GM04504 (cell line): ENCODE results near the gene PITPNC1.

Experiments
- DNase-seq: peaks from one replicate; pipeline ENCODE4 v3.0.0-alpha.2; 2012; ENCODE audit warnings: low read depth

Gene PITPNC1

GRCh38 chr17:67434061-67434525 is 57.0 kb downstream of the PITPNC1 start:
- no peak for DNase-seq

GRCh38 chr17:67435122-67435521 is 58.0 kb downstream of the PITPNC1 start:
- DNase-seq = no peak

GRCh38 chr17:67435786-67436185 is 58.7 kb downstream of the PITPNC1 start:
- no peak for DNase-seq

- DNase-seq = no peak
Measured at GRCh38 chr17:67436233-67436632, 59.2 kb downstream of the PITPNC1 start.

GRCh38 chr17:67438667-67439066 is 61.6 kb downstream of the PITPNC1 start:
- DNase-seq = no peak

- DNase-seq = no peak
Measured at GRCh38 chr17:67439269-67439668, 62.2 kb downstream of the PITPNC1 start.

GRCh38 chr17:67440277-67441051 is 63.4 kb downstream of the PITPNC1 start:
- no peak for DNase-seq

GRCh38 chr17:67441052-67441895 is 64.2 kb downstream of the PITPNC1 start:
- DNase-seq = peak; percentile 80

- no peak for DNase-seq
Measured at GRCh38 chr17:67441896-67442219, 64.8 kb downstream of the PITPNC1 start.

- DNase-seq = no peak
Measured at GRCh38 chr17:67442787-67443624, 65.9 kb downstream of the PITPNC1 start.

GRCh38 chr17:67443931-67444595 is 67.0 kb downstream of the PITPNC1 start:
- DNase-seq = peak; percentile 70

- no peak for DNase-seq
Measured at GRCh38 chr17:67448449-67448848, 71.4 kb downstream of the PITPNC1 start.

GRCh38 chr17:67449065-67449464 is 72.0 kb downstream of the PITPNC1 start:
- no peak for DNase-seq

- no peak for DNase-seq
Measured at GRCh38 chr17:67449845-67450755, 73.0 kb downstream of the PITPNC1 start.

- DNase-seq = no peak
Measured at GRCh38 chr17:67452681-67453554, 75.8 kb downstream of the PITPNC1 start.

GRCh38 chr17:67456103-67456502 is 79.0 kb downstream of the PITPNC1 start:
- no peak for DNase-seq

- no peak for DNase-seq
Measured at GRCh38 chr17:67456889-67457288, 79.8 kb downstream of the PITPNC1 start.

- no peak for DNase-seq
Measured at GRCh38 chr17:67458203-67458602, 81.1 kb downstream of the PITPNC1 start.

GRCh38 chr17:67459985-67460384 is 82.9 kb downstream of the PITPNC1 start:
- no peak for DNase-seq
